HuH-7.5 (cell line): ENCODE data around the gene ICAM5.

ENCODE experiments used
- DNase-seq: peaks from one replicate; pipeline ENCODE4 v3.0.0; 2011; ENCODE audit warnings: low spot score

ICAM5 gene

DNA sequence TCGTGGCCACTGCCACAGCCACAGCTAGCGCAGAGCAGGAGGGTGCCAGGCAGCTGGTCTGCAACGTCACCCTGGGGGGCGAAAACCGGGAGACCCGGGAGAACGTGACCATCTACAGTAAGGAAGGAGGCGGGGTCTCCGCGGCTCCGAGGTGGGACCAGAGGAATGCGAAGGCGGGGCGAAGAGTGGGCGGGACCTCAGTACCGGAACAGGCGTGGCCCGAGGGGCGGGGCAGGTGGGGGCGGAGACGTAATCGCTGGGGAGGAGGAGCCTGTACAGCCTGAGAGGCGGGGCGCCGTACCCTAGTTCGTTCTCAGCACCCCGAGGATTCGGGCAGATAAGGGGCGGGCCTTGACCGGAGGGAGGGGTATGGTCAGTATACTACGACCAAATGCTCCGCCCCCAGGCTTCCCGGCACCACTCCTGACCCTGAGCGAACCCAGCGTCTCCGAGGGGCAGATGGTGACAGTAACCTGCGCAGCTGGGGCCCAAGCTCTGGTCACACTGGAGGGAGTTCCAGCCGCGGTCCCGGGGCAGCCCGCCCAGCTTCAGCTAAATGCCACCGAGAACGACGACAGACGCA, 2.5 kb downstream of the ICAM5 start:
- peak; percentile 96 for DNase-seq

DNA sequence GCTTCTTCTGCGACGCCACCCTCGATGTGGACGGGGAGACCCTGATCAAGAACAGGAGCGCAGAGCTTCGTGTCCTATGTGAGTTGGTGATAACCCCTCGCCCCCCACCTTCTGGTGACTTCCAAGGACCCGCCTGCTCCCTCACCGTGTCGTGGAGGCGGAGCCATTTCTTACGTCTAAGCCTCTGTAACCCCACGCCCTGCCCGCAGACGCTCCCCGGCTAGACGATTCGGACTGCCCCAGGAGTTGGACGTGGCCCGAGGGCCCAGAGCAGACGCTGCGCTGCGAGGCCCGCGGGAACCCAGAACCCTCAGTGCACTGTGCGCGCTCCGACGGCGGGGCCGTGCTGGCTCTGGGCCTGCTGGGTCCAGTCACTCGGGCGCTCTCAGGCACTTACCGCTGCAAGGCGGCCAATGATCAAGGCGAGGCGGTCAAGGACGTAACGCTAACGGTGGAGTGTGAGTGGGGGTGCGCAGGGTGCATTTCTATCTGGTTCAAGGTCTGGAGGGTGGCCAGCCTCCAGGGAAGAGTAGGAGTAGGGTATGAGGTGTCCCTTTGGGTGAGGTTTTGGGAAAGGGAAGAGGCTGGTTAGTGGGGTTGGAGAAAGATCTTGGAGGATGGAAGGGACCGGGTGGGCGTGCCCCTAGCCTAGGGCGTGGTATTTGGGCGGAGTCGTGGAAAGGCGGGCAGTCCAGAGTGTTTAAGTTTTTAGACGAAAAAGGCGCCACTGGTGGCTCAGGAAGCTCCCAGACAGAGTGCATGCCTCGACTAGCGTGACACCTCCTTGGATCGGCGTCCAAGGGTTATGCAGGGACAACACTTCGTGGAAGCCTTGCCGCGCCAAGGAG, 3.3 kb downstream of the ICAM5 start:
- peak; percentile 28 for DNase-seq

DNA sequence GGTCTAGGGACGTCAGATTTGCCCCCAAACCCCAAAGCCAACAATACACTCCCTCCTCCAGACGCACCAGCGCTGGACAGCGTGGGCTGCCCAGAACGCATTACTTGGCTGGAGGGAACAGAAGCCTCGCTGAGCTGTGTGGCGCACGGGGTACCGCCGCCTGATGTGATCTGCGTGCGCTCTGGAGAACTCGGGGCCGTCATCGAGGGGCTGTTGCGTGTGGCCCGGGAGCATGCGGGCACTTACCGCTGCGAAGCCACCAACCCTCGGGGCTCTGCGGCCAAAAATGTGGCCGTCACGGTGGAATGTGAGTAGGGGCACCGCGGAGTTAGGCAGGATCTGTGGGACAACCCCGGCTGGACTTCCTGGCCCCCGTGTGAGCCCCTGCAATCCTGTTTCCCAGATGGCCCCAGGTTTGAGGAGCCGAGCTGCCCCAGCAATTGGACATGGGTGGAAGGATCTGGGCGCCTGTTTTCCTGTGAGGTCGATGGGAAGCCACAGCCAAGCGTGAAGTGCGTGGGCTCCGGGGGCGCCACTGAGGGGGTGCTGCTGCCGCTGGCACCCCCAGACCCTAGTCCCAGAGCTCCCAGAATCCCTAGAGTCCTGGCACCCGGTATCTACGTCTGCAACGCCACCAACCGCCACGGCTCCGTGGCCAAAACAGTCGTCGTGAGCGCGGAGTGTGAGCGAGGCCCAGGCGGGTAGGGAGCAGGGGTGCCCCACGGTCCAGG, 4.0 kb downstream of the ICAM5 start:
- DNase-seq = no peak

DNA sequence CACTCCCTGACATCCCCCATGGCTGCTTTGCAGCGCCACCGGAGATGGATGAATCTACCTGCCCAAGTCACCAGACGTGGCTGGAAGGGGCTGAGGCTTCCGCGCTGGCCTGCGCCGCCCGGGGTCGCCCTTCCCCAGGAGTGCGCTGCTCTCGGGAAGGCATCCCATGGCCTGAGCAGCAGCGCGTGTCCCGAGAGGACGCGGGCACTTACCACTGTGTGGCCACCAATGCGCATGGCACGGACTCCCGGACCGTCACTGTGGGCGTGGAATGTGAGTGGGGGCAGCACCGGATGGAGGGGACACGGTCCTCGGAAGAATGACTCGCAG, 4.6 kb downstream of the ICAM5 start:
- no peak for DNase-seq

DNA sequence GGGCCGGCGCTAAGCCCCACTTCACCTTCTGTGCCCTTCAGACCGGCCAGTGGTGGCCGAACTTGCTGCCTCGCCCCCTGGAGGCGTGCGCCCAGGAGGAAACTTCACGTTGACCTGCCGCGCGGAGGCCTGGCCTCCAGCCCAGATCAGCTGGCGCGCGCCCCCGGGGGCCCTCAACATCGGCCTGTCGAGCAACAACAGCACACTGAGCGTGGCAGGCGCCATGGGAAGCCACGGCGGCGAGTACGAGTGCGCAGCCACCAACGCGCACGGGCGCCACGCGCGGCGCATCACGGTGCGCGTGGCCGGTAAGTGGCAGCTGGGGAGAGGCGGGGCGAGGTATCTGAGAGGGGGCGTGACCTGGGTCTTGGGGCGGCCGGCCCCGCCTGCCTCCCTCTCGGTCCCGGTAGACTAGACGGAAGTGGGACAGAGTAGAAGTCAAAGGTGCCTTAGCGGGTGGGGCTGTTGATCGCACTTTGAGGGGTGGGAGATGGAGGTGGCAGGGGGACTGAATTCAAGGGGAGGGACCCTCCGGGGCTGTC, 5.6 kb downstream of the ICAM5 start:
- peak; percentile 85 for DNase-seq

DNA sequence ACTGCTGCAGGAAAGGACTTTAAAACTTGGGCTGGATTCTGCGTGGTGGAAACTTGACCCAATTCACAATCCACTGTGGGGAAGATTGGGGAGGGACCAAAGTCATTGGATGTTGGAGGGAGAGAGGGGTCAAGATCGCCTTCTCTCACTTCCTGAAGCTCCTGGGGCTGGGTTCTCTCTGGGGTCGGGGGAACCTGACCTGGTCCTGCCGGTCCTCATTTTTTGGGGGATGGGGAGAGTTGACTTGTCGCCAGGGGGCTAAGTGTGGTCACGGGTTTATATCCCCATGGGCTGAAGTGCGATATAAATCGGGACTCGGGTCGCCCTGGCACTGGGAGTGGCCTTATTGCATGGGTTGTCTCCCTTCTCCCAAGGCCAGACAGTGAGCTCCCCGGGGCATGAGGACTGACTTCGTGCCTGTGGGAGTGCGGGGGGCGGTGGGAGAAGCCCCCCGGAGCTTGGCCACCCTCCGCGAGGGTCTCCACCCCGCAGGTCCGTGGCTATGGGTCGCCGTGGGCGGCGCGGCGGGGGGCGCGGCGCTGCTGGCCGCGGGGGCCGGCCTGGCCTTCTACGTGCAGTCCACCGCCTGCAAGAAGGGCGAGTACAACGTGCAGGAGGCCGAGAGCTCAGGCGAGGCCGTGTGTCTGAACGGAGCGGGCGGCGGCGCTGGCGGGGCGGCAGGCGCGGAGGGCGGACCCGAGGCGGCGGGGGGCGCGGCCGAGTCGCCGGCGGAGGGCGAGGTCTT, 6.3 kb downstream of the ICAM5 start:
- DNase-seq = no peak

DNA sequence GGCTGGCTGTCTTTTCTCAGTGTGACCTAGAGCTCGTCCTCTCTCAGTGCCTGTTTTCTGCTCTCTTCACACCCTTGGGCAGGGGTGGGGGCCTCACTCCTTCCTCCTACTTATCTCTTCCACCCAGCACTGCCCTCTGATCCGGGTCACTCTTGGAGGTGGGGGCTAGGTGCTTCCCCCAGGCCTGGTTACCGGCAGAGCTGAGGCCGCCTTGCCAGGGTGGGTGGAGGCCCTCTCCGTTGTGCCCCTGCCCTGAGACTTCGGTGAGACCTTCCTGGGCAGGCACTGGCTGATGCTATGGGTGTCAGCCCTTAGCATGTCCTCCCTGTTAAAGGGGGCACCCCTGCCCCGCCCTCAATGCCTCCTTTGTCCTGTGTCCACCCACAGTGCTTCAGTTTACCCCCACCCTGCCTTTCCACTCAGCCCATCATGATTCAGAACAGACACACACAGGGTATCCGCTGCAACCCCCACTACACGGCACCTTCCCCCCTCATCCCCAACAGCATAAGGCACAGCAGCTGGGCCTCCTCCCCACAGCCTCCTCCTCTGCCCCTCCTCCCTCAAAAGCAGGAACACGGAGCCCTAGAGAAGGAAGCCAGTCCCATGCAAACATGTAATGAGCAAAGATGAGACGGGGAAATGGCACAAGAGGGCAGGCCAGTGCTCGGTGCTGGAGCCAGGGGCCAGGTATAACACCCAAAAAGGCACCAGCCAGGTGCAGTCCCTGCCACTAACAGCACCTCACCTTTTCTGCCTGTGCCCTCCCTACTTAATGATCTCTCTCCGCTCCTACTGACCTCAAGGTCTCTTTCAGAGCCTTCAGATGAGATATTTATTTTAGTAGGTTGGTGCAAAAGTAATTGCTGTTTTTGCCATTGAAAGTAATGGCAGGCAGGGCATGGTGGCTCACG, 10.1 kb downstream of the ICAM5 start:
- DNase-seq = no peak

DNA sequence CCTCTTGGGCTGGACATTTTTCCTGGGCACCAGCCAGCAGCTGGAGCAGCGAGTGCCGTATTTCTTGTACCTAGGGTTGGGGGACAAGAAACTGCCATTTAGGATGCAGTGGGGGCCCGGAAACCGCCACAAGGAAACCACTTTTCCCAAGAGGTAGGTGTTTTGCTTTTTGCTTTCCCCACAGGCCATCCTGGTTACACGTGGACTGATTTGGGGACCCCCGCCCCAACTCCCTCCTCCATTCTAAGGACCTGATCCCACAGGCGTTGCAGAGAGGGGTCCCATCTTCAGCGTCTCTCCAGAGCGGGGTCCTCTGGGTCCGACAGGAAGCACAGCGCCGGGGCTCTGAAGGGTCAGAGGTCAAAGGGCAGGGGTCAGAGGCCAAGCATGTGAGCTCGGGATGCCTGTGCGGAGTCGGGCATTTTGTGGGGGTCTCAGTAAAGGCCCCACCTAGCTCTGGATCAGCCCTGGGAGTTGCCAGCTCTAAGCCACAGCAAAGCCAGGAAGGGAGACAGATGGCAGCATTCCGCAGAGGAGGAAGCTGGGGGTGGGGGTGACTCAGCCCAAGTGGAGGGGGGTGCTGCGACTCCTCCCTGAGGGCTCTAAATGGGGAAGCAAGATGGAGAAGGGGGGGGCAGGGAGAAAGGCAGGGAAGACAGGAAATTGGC, 15.5 kb downstream of the ICAM5 start:
- DNase-seq = no peak

DNA sequence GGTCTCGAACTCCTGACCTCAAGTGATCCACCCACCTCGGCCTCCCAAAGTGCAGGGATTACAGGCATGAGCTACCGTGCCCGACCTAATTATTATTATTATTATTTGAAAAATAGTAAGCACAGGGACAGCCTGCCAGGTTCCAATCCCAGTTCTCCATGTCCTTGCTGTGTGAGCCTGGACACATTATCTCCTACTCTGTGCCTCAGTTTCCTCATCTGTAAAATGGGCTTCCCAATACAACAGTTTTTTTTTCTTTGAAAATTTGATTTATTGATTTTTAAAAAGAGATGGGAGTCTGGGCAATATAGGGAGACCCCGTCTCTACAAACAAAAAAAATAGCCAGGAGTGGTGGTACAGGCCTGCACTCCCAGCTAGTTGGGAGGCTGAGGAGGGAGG, 16.6 kb downstream of the ICAM5 start:
- no peak for DNase-seq

DNA sequence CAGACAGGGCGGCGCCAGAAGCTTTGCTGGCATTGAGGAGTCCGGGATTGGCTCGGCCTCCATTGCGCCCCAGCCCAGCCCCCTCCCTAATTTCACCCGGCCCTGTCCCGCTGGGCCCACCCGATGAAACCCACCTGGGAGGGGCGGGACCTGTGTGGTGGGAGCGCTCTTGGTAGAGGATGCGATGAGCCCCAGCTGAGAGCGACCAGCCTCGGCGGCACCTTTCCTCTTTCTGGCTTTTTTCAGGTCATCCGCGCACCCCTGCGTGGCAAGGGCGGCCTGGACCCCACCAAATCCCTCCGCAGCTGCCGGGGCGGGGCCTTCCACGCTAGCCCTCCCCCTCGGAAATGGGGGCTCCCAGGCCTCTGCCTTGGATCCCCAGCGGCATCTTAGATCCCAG, 19.7 kb downstream of the ICAM5 start, which contains the start of gene ZGLP1:
Gene ZGLP1, minus strand, starts transcription at position 393 of the 400 bp plus-strand sequence.
- DNase-seq = no peak

DNA sequence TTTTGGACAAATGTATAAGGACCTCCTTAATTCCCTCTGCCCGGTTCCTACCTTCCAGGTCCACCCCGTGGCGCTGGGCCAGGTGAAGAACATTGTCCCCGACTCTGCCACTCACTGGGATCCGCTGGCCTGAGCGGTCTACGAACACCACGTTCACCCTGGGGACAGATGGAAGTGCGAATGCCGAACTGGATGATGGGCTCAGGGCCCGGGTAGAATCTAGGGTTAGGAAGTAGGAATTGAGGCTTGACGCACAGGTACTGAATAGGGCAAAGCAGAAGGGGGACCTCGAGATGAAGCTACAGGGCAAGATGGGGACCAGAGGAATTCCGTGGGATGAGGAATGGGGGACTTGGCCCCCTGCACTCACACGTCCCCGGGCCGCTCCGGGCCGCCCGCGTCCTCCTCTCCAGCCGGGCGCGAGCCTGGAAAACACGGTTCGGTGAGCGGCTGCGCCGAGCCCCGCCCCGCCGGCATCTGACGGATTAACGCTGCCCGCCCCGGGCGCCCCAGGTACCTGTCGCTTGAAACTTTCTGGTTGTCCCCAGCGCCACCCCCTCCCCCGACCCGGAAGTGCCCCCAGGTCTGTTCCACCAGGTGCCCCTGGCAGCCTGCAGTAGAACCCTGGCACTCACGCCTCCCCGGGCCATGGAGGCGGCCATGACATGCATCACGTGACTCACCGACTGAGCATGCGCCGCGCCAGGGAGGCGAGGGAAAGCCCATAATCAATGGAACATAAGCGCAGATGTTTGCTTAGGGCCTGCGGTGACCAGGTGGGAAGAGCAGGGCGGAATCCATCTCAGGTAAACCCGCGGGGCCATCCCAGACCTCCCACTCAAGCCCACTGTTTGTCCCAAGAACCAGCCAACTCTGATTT, 25.8 kb downstream of the ICAM5 start, which contains the start of gene FDX2:
Gene FDX2, minus strand, starts transcription at position 681 of the 880 bp plus-strand sequence. Its CDS starts 19 bp downstream, at position 662.
- peak; percentile 97 for DNase-seq

DNA sequence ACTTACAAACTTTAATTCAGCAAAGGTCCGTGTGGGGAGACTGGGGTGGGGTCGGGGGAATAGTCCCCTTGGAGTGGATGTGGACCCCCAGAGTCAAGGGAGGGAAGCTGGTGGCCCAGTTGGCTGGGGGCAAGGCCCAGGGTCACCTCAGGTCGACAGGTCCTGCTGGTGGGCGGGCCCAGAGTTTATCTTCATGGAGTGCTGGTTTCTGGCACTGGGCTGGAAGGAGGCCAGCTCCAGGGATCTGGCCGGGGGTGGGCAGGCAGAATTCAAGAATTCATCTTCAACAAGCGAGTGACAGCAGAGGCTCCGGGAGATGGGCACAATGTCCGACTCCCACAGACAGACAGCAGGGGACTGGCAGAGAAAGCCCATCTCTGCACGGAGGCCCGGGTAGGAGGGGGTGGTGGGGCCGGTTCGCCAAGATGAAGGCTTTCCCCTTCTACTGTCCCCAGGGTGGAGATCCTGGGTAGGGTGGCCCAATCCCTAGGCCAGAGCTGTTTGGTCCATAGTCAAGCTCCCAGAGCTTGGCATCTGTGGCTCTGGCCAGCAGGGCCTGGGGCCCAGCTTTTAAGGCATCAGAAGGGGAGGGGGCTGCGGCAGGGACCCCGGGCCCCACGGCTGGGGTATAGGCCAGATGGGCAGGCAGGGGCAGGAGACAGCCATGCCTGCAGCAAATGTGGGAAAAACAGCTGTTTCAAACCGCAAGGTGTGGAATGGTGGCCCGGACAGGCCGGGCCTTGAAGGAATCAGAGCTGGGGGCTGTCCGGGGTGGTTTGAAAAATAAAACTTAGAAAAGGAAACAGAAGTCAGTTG, 26.7 kb downstream of the ICAM5 start:
- DNase-seq = no peak

DNA sequence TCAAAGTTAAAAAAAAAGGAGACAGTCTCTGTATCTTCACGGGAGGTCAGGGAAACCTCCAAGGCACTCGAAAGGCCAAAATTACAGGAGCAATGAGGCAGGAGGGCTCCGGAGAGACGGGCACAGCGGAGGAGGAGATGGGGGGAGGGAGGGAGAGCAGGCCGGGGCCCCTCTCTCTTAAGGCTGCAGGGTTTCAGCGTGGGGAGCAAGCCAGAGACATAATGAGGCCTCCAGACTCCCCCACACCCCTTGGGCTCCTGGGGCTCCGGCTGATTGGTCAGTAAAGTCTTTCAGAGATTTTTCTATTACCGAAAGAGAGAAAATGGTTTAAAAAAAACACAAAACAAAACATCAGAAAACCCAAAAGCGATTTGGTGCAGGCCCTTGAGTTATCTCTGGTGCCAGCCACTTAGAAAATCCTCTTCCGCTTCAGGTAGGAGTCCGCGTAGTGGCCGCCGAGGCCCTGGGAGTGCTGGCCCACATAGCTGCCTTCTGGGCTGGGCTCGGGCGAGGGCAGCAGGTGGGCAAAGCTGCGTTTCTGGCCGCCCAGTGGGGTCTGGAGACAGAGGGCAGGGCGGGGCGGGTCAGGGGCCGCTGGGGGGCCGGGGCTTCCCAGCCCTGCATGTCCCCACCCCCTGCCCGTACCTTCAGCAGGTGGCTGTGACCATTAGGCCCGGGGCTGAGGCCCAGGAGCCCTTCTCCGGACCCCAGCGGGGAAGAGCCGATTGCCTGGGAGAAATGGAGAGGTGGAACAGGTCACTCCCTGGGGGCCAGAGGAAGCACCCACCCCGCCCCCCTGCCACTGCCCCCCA, 27.5 kb downstream of the ICAM5 start:
- no peak for DNase-seq

DNA sequence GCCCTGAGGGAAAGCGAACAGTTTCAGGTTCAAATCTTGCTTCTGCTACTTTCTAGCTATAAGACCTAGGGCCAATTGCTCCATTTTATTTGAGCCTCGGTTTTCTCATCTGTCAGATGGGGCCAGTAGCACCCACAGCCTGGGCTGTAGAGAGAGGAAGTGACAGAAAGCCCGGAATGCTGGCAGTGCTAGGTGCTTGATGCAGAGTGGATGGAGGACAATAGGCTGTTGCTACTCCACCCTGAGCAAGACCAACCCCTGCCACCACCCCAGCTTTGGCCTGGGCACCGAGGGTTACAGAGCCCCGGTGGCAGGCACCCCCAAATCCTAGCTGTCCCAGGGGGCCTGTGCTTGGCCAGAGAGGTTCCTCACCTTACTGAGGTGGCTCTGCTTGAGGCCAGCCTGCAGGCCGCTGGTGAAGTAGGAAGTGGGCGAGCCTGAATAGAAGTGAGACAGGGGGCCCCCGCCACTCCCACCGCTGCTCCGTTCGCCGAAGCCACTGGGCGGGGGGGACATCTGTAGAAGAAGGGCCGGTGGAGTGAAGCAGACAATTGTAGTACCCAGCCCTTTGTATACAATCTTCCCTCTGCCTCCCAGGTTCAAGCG, 28.2 kb downstream of the ICAM5 start:
- no peak for DNase-seq

DNA sequence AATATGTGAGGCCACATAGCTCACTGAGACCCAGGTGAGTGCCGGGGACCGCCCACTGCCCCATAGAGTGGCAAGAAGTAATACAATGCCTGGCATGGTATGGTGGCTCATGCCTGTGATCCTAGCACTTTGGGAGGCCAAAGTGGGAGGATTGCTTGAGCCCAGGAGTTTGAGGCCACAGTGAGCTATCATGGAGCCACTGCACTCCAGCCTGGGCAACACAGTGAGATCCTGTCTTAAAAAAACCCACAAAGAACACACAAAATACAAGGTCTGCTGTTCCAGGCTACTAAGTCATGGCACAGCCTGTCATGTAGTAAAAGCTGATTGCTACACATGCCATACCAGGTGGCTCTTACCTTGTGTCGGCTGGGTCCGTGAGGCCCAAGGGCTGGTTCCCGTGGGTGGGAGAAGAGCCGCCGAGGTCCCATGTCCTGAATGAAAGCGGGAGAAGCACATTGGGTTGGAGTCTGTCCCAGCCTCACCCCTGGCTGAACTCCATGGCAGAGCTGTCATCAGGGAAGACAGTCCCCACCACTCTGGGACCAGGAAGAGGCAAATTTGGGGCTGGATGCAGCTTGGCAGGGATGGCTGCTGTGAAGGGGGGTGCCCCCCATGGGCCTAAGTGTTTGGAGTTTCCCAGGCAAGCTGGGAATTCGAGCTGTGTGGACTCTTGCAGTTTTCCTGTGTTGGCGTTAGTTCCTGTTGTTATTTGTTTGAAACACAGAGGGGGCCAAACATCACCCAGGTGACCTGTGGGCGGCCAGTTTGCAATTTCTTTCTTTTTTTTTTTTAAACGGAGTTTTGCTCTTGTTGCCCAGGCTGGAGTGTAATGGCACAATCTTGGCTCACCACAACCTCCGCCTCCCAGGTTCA, 29.3 kb downstream of the ICAM5 start:
- no peak for DNase-seq
